ENCODE results near the gene TPM3. TPM values are rescaled to one million over a fixed set of nuclear protein-coding genes. Genes with fewer than 3 reads are reported as not detected.

TPM3 gene
- total and polyA plus RNA-seq, 10 of the 15 experiments (the other 5 are each of a cell fraction or from before 2014, with no cell fraction given), result 270 to 759 (median 505) TPM

- no peak for TF ChIP-seq POLR2AphosphoS2 (IDR thresholded peaks at IDR 0.05; ENCODE audit: low read depth, low read length)
- TF ChIP-seq SMAD1 (IDR thresholded peaks at IDR 0.05; ENCODE audit: low read depth, partially characterized antibody), result no peak
- no peak for TF ChIP-seq STAT3 (IDR thresholded peaks at IDR 0.05; ENCODE audit: low read depth, low read length)
- TF ChIP-seq JUND (IDR thresholded peaks at IDR 0.05; ENCODE audit: low read depth, low read length), result no peak
- TF ChIP-seq SIX5 (IDR thresholded peaks at IDR 0.05; ENCODE audit: low read depth, low read length, severe bottlenecking), result no peak
- TF ChIP-seq SREBF2 (IDR thresholded peaks at IDR 0.05; ENCODE audit: low read length), result no peak
- no peak for TF ChIP-seq POU2F2 (IDR thresholded peaks at IDR 0.05; ENCODE audit: borderline replicate concordance, low read depth, low read length)
- TF ChIP-seq MTA2 (IDR thresholded peaks at IDR 0.05; ENCODE audit: low read depth), result no peak
- TF ChIP-seq ASH2L (IDR thresholded peaks at IDR 0.05; ENCODE audit: borderline replicate concordance, low read depth), result no peak
- TF ChIP-seq PKNOX1 (IDR thresholded peaks at IDR 0.05), result no peak
- TF ChIP-seq GATAD2B (conservative IDR thresholded peaks at IDR 0.05; ENCODE audit: low read depth), result no peak
- TF ChIP-seq POLR2A (IDR thresholded peaks at IDR 0.05; ENCODE audit: low read depth, low read length), result no peak
- no peak for TF ChIP-seq RBBP5 (conservative IDR thresholded peaks at IDR 0.05)
- TF ChIP-seq FOXM1 (IDR thresholded peaks at IDR 0.05; ENCODE audit: low read depth, low read length), result no peak
- H3K4me3 ChIP-seq, result no peak overlapping the region
- no peaks in the 10 kb centered on the region for H3K27me3 ChIP-seq (replicated peaks in 1 of 2; ENCODE audit: control insufficient read depth in 2 of 2, insufficient read depth in 2 of 2, low read length in 1 of 2)
- H3K9me3 ChIP-seq (replicated peaks; ENCODE audit: control insufficient read depth, insufficient read depth, low read length), result no peaks in the 10 kb centered on the region
- FAIRE-seq, result no peak
- ATAC-seq, result no peak
- ChIA-PET CTCF (no interaction called here), SMC1A (ENCODE audit: uncharacterized antibody, unreplicated experiment) (no interaction called here), POLR2A (no interaction called here), RAD21 (ENCODE audit: unreplicated experiment) (interaction anchor here (0.6 kb wide), 1 partner anchor 411 kb away, joined by 3 read pairs; no protein-coding TSS in a partner anchor)
- no peaks in the 10 kb centered on the region for H3K36me3 ChIP-seq (ENCODE audit: control insufficient read depth in 2 of 2, insufficient read depth in 2 of 2, low read length in 1 of 2)
- no peak overlapping the region for H3K27ac ChIP-seq (ENCODE audit: control insufficient read depth, insufficient read depth)
- H3K4me2 ChIP-seq (ENCODE audit: control insufficient read depth, insufficient read depth), result no peak overlapping the region
- H3K4me1 ChIP-seq (ENCODE audit: control insufficient read depth, insufficient read depth, low read length), result no peaks in the 10 kb centered on the region
- DNase-seq (ENCODE audit: low read depth, low spot score), result no peak
- in situ Hi-C loops (cut with MboI) (no loop called here), intact Hi-C loops (cut with micrococcal nuclease; ENCODE audit: unreplicated experiment) (no loop called here)
- no peak overlapping the region for H3K9ac ChIP-seq (ENCODE audit: control insufficient read depth, insufficient read depth, low read length)
- BruUV-seq (replicated peaks), result no TSS peak
- no peaks in the 10 kb centered on the region for H4K20me1 ChIP-seq (ENCODE audit: control insufficient read depth, insufficient read depth)
- no peak overlapping the region for H2AFZ ChIP-seq (ENCODE audit: control insufficient read depth, low read depth, low read length)
- no peaks in the 10 kb centered on the region for H3K79me2 ChIP-seq (ENCODE audit: control insufficient read depth, insufficient read depth, low read length)
- whole genome bisulfite sequencing (ENCODE audit: insufficient coverage, insufficient replicate concordance, low lambda C conversion rate, missing lambda C conversion rate), result 69% methylated on average over 6 of the region's 6 CpGs
Measured at GRCh38 chr1:154142358-154142757, 49.5 kb downstream of the TPM3 start.

Data from GM12878 (cell line).